ENCODE data around the gene ZNF70.

DNA sequence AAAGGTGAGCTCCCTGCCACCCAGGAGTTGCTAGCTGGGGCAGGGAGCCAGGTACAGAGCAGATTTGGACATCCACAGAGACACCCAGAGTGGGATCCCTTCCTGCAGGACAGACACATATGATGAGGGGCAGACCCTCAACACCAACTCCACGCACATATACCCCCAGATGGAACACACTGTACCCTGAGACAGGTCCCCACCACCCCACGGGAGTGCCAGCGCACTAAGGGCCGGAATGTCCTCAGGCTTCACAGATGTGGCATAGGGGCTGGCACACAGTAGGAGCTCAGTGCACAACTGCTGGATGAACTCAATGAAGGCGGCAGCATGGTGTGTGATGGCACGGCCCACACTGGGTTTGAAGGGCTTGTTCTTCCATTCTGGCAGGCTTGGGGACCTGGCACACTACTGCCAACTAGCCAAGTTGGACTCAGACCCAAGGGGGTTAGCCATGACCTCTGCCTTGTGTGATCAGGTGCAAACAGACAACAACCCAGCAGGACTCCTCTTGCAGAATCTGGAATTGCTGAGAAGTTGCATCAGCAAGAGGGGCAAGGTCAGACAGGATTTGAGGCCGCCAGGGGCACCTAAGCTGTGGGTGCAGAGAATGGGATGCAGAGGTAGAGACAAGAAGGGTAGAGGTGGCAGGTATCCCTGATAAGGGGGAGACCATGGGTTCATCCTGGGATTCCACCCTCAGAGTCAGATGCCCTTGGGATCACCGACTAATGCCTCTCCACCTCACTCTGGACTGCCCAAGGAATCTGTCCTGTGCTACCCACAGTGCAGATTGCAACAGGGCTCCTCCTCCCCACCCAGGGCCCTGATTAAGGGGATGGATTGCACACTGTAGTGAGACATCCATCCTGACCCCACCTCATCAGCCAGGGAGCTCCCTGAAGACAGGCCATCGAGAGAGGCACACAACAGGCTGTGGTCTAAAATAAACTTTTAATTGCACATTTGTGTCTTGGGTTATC, 14.3 kb upstream of the ZNF70 start:
- TF ChIP-seq EZH2 (IDR thresholded peaks at IDR 0.05; ENCODE audit: low read length, unreplicated experiment) (no peak), EZH2phosphoT487 (IDR thresholded peaks at IDR 0.05; ENCODE audit: borderline replicate concordance, low read length) (no peak)
- TF ChIP-seq, protein P1, sequence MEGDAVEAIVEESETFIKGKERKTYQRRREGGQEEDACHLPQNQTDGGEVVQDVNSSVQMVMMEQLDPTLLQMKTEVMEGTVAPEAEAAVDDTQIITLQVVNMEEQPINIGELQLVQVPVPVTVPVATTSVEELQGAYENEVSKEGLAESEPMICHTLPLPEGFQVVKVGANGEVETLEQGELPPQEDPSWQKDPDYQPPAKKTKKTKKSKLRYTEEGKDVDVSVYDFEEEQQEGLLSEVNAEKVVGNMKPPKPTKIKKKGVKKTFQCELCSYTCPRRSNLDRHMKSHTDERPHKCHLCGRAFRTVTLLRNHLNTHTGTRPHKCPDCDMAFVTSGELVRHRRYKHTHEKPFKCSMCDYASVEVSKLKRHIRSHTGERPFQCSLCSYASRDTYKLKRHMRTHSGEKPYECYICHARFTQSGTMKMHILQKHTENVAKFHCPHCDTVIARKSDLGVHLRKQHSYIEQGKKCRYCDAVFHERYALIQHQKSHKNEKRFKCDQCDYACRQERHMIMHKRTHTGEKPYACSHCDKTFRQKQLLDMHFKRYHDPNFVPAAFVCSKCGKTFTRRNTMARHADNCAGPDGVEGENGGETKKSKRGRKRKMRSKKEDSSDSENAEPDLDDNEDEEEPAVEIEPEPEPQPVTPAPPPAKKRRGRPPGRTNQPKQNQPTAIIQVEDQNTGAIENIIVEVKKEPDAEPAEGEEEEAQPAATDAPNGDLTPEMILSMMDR (conservative IDR thresholded peaks at IDR 0.05; ENCODE audit: low read depth, low read length), result no peak
